IMR-90 (cell line): ENCODE results near the gene TYMS.

Experiments
- FOS ChIP-seq: fragments of 150-350 bp; IDR thresholded peaks from 2 replicates; pipeline ENCODE4 v1.6.1; 2016; ENCODE audit warnings: low read depth, low read length
- MAFK ChIP-seq: IDR thresholded peaks from 2 replicates; pipeline ENCODE4 v1.6.1; 2012; ENCODE audit warnings: low read depth, low read length, improper control_type of control experiment
- MAZ ChIP-seq: IDR thresholded peaks from 2 replicates; pipeline ENCODE4 v1.6.1; 2012; ENCODE audit warnings: low read depth, mild to moderate bottlenecking, low read length, improper control_type of control experiment, moderate library complexity, borderline replicate concordance
- MXI1 ChIP-seq: IDR thresholded peaks from 2 replicates; pipeline ENCODE4 v1.6.1; 2012; ENCODE audit warnings: low read depth, mild to moderate bottlenecking, low read length, moderate library complexity, borderline replicate concordance
- POLR2A ChIP-seq: IDR thresholded peaks from 2 replicates; pipeline ENCODE4 v1.6.1; 2012; ENCODE audit warnings: mild to moderate bottlenecking, low read depth, low read length
- RAD21 ChIP-seq: IDR thresholded peaks from 2 replicates; pipeline ENCODE4 v1.6.1; 2012; ENCODE audit warnings: low read length, improper control_type of control experiment
- RCOR1 ChIP-seq: IDR thresholded peaks from 2 replicates; pipeline ENCODE4 v1.6.1; 2012; ENCODE audit warnings: mild to moderate bottlenecking, low read length, improper control_type of control experiment; ENCODE audit not compliant: insufficient replicate concordance
- SMC3 ChIP-seq: fragments of 150-350 bp; IDR thresholded peaks from 2 replicates; pipeline ENCODE4 v1.6.1; 2016; ENCODE audit warnings: low read depth, mild to moderate bottlenecking, antibody characterized with exemption, low read length, moderate library complexity
- TF ChIP-seq, protein P1 (sequence below): conservative IDR thresholded peaks from 2 replicates; pipeline ENCODE4 v1.5.1; 2012; ENCODE audit warnings: mild to moderate bottlenecking, low read depth, low read length, improper control_type of control experiment
- TF ChIP-seq, protein P2 (sequence below): fragments of 150-350 bp; IDR thresholded peaks from 2 replicates; pipeline ENCODE4 v1.6.1; 2017; ENCODE audit warnings: mild to moderate bottlenecking, antibody characterized with exemption, low read length, low read depth

DNA sequence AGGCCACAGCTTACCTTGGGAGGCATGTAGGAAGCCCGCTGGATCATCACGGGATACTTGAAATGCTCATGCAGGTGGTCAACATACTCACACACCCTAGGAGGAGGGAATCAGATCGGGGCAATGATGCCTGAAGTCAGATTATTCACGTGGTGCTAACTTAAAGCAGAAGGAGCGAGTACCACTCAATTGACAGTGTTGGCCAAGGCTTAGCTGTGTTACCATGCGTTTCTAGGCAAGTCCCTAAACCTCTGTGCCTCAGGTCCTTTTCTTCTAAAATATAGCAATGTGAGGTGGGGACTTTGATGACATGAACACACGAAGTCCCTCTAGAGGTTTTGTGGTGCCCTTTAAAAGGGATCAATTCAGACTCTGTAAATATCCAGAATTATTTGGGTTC lies 17.9 kb downstream of the TYMS start:
- TF ChIP-seq, protein P1, sequence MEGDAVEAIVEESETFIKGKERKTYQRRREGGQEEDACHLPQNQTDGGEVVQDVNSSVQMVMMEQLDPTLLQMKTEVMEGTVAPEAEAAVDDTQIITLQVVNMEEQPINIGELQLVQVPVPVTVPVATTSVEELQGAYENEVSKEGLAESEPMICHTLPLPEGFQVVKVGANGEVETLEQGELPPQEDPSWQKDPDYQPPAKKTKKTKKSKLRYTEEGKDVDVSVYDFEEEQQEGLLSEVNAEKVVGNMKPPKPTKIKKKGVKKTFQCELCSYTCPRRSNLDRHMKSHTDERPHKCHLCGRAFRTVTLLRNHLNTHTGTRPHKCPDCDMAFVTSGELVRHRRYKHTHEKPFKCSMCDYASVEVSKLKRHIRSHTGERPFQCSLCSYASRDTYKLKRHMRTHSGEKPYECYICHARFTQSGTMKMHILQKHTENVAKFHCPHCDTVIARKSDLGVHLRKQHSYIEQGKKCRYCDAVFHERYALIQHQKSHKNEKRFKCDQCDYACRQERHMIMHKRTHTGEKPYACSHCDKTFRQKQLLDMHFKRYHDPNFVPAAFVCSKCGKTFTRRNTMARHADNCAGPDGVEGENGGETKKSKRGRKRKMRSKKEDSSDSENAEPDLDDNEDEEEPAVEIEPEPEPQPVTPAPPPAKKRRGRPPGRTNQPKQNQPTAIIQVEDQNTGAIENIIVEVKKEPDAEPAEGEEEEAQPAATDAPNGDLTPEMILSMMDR, result no peak
- TF ChIP-seq FOS (no peak), RAD21 (no peak), MAZ (no peak), POLR2A (no peak), RCOR1 (no peak), SMC3 (no peak), MXI1 (no peak), MAFK (no peak)
- TF ChIP-seq, protein P2, sequence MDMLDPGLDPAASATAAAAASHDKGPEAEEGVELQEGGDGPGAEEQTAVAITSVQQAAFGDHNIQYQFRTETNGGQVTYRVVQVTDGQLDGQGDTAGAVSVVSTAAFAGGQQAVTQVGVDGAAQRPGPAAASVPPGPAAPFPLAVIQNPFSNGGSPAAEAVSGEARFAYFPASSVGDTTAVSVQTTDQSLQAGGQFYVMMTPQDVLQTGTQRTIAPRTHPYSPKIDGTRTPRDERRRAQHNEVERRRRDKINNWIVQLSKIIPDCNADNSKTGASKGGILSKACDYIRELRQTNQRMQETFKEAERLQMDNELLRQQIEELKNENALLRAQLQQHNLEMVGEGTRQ, result no peak
